Activated CD8-positive, alpha-beta T cell treated with anti-CD3 and anti-CD28 coated beads, Interleukin-2, amount 10 ng/mL, durations not matched to agents 7 days and 5 days (primary cell): ENCODE results near the gene AP1G2. TPM values are rescaled to one million over a fixed set of nuclear protein-coding genes. Genes with fewer than 3 reads are reported as not detected.

Experiments
- ATAC-seq: fragments of 150-1000 bp; cut with Tn5 transposase; one replicate; pipeline ENCODE4 v1.10.0; 2021; ENCODE audit warnings: moderate library complexity
- CTCF ChIA-PET: fragments of 350-600 bp; sonication (Branson Sonifier 250); formaldehyde crosslinking; loops from one replicate; lab custom pipeline; 2021; ENCODE audit warnings: antibody characterized with exemption; lab: Charles Lee
- POLR2A ChIA-PET: fragments of 350-600 bp; sonication (Branson Sonifier 250); formaldehyde crosslinking; loops from one replicate; lab custom pipeline; 2021; ENCODE audit warnings: antibody characterized with exemption; lab: Charles Lee
- DNase-seq: peaks from one replicate; pipeline ENCODE4 v3.0.0-alpha.2; 2020
- H3K27ac Mint-ChIP-seq: one replicate; pipeline ENCODE4 v1.8.0; 2021; ENCODE audit warnings: mild to moderate bottlenecking, mixed read lengths
- H3K27me3 Mint-ChIP-seq: one replicate; pipeline ENCODE4 v1.8.0; 2021; ENCODE audit warnings: low read depth, mixed read lengths
- H3K36me3 Mint-ChIP-seq: one replicate; pipeline ENCODE4 v1.8.0; 2021; ENCODE audit warnings: low read depth, mixed read lengths
- H3K4me1 Mint-ChIP-seq: one replicate; pipeline ENCODE4 v1.8.0; 2021; ENCODE audit warnings: low read depth, mixed read lengths
- H3K4me3 Mint-ChIP-seq: one replicate; pipeline ENCODE4 v1.8.0; 2021; ENCODE audit warnings: mild to moderate bottlenecking, mixed read lengths
- H3K9me3 Mint-ChIP-seq: one replicate; pipeline ENCODE4 v1.8.0; 2022; ENCODE audit warnings: mixed read lengths; ENCODE audit not compliant: insufficient read depth
- total RNA-seq, 2 experiments: library from RNA; stranded (reverse); gene quantifications; one replicate each; pipeline ENCODE4 v1.2.3, GENCODE V29; 2021

The AP1G2 gene
- total RNA-seq, 2 experiments from 2014 or later, result 267 to 276 TPM

GRCh38 chr14:23568600-23569331 lies 1.2 kb upstream of the AP1G2 start:
- H3K4me1 Mint-ChIP-seq, result peaks cover 53% of the 10 kb centered on the region
- H3K27me3 Mint-ChIP-seq, result peaks cover 12% of the 10 kb centered on the region
- peak overlapping the region; percentile 99 for H3K27ac Mint-ChIP-seq
- no peak for DNase-seq
- ATAC-seq, result no peak
- H3K9me3 Mint-ChIP-seq, result no peaks in the 10 kb centered on the region
- POLR2A ChIA-PET, result interaction anchor here (2.5 to 3.4 kb wide), 2 partner anchors 11 to 14 kb away, joined by 12 to 13 read pairs; no protein-coding TSS in a partner anchor
- H3K4me3 Mint-ChIP-seq, result peak overlapping the region; percentile 100
- H3K36me3 Mint-ChIP-seq, result peaks cover 30% of the 10 kb centered on the region
- CTCF ChIA-PET, result interaction anchor here (0.7 to 3.2 kb wide), 6 partner anchors 8 to 362 kb away, joined by 3 to 20 read pairs (median 3); partner anchors contain the start of gene PABPN1

DNA sequence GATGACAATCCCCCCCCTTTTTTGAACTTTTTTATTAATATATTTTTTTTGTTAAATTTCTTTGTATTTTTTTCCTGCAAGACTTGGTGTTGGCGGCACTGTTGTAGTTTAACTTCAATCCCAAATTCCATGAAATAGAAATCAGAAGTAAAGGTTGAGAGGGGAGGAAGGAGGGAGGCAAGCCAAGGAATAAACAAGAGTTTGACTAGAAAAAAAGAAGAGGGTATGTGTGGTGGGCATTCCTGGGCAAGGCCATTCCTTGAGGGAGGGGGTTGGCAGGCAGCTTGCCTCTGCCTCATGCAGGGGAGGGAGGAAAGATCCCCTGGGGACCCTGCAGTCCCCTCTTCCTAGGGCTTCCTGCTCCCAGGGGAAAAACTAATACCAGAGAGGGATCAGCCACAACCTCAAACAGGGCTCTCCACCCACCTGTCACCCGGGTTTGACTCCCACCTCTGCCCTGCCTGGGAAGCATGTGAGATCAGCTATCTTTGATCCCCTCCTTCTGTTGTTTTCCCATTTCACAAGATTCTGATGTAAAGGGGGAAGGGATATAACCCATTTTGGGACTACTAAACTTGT lies 519 bp upstream of the AP1G2 start:
- H3K4me1 Mint-ChIP-seq, result peaks cover 53% of the 10 kb centered on the region
- ChIA-PET CTCF (interaction anchor here (0.7 to 3.2 kb wide), 8 partner anchors 9 to 362 kb away, joined by 3 to 20 read pairs (median 4); partner anchors contain the start of genes PABPN1 and ZFHX2), POLR2A (interaction anchor here (1.3 to 3.4 kb wide), 3 partner anchors 10 to 90 kb away, joined by 7 to 13 read pairs (median 12); no protein-coding TSS in a partner anchor)
- ATAC-seq (no peak), DNase-seq (no peak)
- H3K27ac Mint-ChIP-seq, result peak overlapping the region; percentile 99
- H3K4me3 Mint-ChIP-seq, result peak overlapping the region; percentile 100
- no peaks in the 10 kb centered on the region for H3K9me3 Mint-ChIP-seq
- peaks cover 10% of the 10 kb centered on the region for H3K27me3 Mint-ChIP-seq
- peaks cover 34% of the 10 kb centered on the region for H3K36me3 Mint-ChIP-seq

- peak overlapping the region; percentile 99 for H3K27ac Mint-ChIP-seq
- peaks cover under 1% of the 10 kb centered on the region for H3K27me3 Mint-ChIP-seq
- peaks cover 44% of the 10 kb centered on the region for H3K4me1 Mint-ChIP-seq
- ChIA-PET CTCF (interaction anchor here (0.9 to 3.2 kb wide), 7 partner anchors 8 to 92 kb away, joined by 3 to 20 read pairs (median 5); partner anchors contain the start of gene ZFHX2), POLR2A (interaction anchor here (0.7 to 3.4 kb wide), 4 partner anchors 9 to 88 kb away, joined by 3 to 13 read pairs (median 10); no protein-coding TSS in a partner anchor)
- no peaks in the 10 kb centered on the region for H3K9me3 Mint-ChIP-seq
- H3K36me3 Mint-ChIP-seq, result peaks cover 45% of the 10 kb centered on the region
- no peak for ATAC-seq
- peak overlapping the region; percentile 100 for H3K4me3 Mint-ChIP-seq
- no peak for DNase-seq
Observed at GRCh38 chr14:23566778-23567185, 809 bp downstream of the AP1G2 start.

- H3K4me1 Mint-ChIP-seq, result peaks cover 46% of the 10 kb centered on the region
- POLR2A ChIA-PET, result interaction anchor here (0.7 to 3.4 kb wide), 3 partner anchors 9 to 34 kb away, joined by 3 to 13 read pairs (median 12); no protein-coding TSS in a partner anchor
Observed at GRCh38 chr14:23566112-23566777, 1.3 kb downstream of the AP1G2 start.

GRCh38 chr14:23565626-23566025 lies 2.0 kb downstream of the AP1G2 start:
- H3K4me3 Mint-ChIP-seq, result peak overlapping the region; percentile 18
- no peak for ATAC-seq
- no peak for DNase-seq
- no peaks in the 10 kb centered on the region for H3K9me3 Mint-ChIP-seq
- H3K36me3 Mint-ChIP-seq, result peaks cover 56% of the 10 kb centered on the region
- peaks cover 49% of the 10 kb centered on the region for H3K4me1 Mint-ChIP-seq
- POLR2A ChIA-PET, result interaction anchor here (3.4 kb wide), 1 partner anchor 8 kb away, joined by 13 read pairs; no protein-coding TSS in a partner anchor
- CTCF ChIA-PET, result interaction anchor here (1.8 to 2.9 kb wide), 2 partner anchors 88 to 91 kb away, joined by 4 to 15 read pairs; no protein-coding TSS in a partner anchor
- no peaks in the 10 kb centered on the region for H3K27me3 Mint-ChIP-seq
- no peak overlapping the region for H3K27ac Mint-ChIP-seq

More at GRCh38 chr14:23566112-23566777, 1.3 kb downstream of the AP1G2 start:
- H3K4me3 Mint-ChIP-seq, result peak overlapping the region; percentile 100
- peak overlapping the region; percentile 99 for H3K27ac Mint-ChIP-seq
- DNase-seq (no peak), ATAC-seq (no peak)
- no peaks in the 10 kb centered on the region for H3K9me3 Mint-ChIP-seq
- peaks cover 50% of the 10 kb centered on the region for H3K36me3 Mint-ChIP-seq
- CTCF ChIA-PET, result interaction anchor here (1.8 to 3.2 kb wide), 3 partner anchors 7 to 92 kb away, joined by 4 to 20 read pairs (median 15); no protein-coding TSS in a partner anchor
- H3K27me3 Mint-ChIP-seq, result no peaks in the 10 kb centered on the region

- Mint-ChIP-seq H3K27ac (no peak overlapping the region), H3K4me3 (no peak overlapping the region), H3K9me3 (no peaks in the 10 kb centered on the region), H3K36me3 (peaks cover 60% of the 10 kb centered on the region), H3K27me3 (no peaks in the 10 kb centered on the region), H3K4me1 (peaks cover 49% of the 10 kb centered on the region)
- no peak for ATAC-seq
- CTCF ChIA-PET, result interaction anchor here (2.9 kb wide), 1 partner anchor 87 kb away, joined by 15 read pairs; no protein-coding TSS in a partner anchor
- POLR2A ChIA-PET, result interaction anchor here (0.5 kb wide), 1 partner anchor 15 kb away, joined by 3 read pairs; no protein-coding TSS in a partner anchor
- no peak for DNase-seq
Observed at GRCh38 chr14:23564876-23565275, 2.7 kb downstream of the AP1G2 start.

DNA sequence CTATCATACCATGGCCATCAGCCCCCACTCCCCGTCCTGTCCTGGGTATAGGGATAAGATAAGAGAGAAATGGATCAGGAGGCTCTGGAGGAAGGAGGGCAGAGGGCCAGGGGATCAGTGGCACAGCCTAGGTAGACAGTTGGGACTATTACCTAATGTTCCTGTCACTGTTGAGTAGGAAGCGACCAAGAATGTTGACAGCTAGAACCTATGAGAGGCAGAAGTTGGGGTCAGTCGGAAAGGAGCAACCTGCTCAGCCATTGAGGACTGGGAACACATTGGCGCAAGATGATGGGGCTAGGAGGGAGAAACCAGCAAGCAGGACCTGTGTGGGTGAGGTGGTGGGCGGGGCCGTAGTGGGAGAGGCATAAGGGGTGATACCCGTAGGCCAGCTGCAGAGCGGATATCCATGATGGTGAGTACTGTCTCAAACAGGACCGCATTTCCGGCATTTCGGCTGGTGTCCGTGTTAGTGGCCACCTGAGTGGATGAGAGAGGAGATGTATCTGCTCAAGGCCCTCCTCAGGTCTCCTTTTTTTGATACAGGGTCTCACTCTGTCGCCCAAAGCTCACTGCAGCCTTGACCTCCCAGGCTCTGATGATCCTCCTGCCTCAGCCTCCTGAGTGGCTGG lies 3.3 kb downstream of the AP1G2 start:
- ATAC-seq, result no peak
- Mint-ChIP-seq H3K4me1 (peaks cover 51% of the 10 kb centered on the region), H3K27me3 (no peaks in the 10 kb centered on the region), H3K27ac (no peak overlapping the region), H3K4me3 (no peak overlapping the region), H3K9me3 (no peaks in the 10 kb centered on the region), H3K36me3 (peaks cover 65% of the 10 kb centered on the region)
- ChIA-PET CTCF (interaction anchor here (1.2 to 10.5 kb wide), 3 partner anchors 18 to 94 kb away, joined by 5 to 266 read pairs (median 5); no protein-coding TSS in a partner anchor), POLR2A (no interaction called here)
- DNase-seq, result no peak

DNA sequence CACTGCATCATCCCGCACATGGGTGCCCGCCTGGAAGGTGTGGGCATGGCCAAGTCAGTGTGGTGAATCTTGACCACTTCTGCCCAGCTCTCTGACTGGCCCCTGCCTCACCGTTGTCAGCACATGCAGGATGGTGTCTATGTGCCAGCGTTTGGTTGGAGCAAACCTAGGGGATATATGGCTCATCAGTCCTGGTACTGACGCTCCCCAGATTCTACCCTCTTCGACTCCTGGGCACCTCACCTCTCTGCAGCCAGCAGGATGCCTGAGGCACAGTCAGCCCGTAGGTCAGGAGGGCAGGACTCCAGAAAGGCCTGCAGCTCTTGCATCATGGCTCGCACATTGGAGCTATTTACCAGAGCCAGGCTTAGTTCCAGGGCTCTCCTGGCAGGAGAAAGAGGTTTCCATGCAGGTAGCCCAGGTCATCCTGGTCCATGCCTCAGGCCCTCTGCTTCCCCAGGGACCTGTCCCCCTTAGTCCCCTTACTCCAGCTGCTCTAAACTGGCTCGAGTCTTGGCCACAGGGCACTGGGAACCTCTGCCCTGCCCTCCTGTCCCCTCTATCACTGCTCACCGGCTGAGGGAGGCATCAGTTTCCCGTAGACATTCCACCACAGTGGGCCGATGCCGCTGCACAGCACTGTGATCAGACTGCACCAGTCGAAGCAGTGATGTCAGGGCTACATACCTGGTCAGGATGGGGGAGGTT lies 4.0 kb downstream of the AP1G2 start:
- Mint-ChIP-seq H3K4me3 (no peak overlapping the region), H3K36me3 (peaks cover 72% of the 10 kb centered on the region), H3K4me1 (peaks cover 47% of the 10 kb centered on the region), H3K9me3 (no peaks in the 10 kb centered on the region), H3K27me3 (no peaks in the 10 kb centered on the region), H3K27ac (no peak overlapping the region)
- CTCF ChIA-PET, result interaction anchor here (0.7 to 10.5 kb wide), 13 partner anchors 10 to 237 kb away, joined by 3 to 266 read pairs (median 4); no protein-coding TSS in a partner anchor
- POLR2A ChIA-PET, result interaction anchor here (0.5 to 1.2 kb wide), 2 partner anchors 12 to 86 kb away, joined by 3 to 4 read pairs; no protein-coding TSS in a partner anchor
- DNase-seq (no peak), ATAC-seq (no peak)

DNA sequence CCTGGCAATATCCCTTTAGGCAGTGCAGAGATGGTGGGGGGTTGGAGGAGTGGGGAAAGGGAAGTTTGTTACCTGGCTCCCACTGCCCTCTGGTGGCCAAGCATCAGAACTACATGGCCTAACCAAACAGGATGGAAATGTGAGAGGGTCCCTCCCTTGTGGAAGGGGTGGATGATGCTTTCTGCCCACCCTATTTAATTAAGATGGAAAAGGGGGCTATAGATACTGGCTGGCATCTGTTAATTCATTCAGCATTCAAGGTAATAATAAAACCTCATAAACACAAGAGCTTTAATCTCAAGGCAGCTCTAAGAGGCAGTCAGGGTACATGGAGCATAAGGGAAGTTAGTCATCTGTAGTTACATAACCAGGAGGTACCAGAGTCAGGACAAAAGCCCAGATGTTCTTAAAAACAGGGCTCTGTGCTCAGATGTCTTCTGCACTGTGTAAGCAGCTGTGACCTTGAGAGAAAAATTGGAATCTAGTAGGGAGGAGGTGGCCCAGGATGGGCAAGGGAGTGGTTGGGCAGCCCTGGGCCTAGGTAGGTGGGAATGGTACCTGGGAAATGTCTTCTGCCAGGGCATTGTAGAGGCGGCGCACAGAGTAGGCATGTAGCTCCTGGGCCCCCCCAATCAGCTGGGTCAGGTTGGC lies 4.6 kb downstream of the AP1G2 start:
- no peaks in the 10 kb centered on the region for H3K9me3 Mint-ChIP-seq
- CTCF ChIA-PET, result interaction anchor here (0.7 to 10.5 kb wide), 13 partner anchors 9 to 236 kb away, joined by 3 to 266 read pairs (median 4); no protein-coding TSS in a partner anchor
- DNase-seq (peak; percentile 65), ATAC-seq (no peak)
- POLR2A ChIA-PET, result interaction anchor here (0.5 to 1.2 kb wide), 2 partner anchors 11 to 86 kb away, joined by 3 to 4 read pairs; no protein-coding TSS in a partner anchor
- peaks cover 75% of the 10 kb centered on the region for H3K36me3 Mint-ChIP-seq
- no peak overlapping the region for H3K27ac Mint-ChIP-seq
- H3K4me3 Mint-ChIP-seq, result no peak overlapping the region
- peaks cover 40% of the 10 kb centered on the region for H3K4me1 Mint-ChIP-seq
- no peaks in the 10 kb centered on the region for H3K27me3 Mint-ChIP-seq
